Lower lobe of right lung (tissue), 2 donors: ENCODE results near the gene PNPLA1. TPM values are rescaled to one million over a fixed set of nuclear protein-coding genes. Genes with fewer than 3 reads are reported as not detected.
"Not testable (repeated sequence)": the region's sequence is repeated elsewhere in the genome, so short reads cannot be mapped to it uniquely, and the experiment has no call there.

Experiments used
- ATAC-seq, 2 donors: fragments of 200-7000 bp; cut with Tn5 transposase; one replicate each; pipeline ENCODE4 v1.9.1; 2020 to 2022; ENCODE audit warnings: mild to moderate bottlenecking in 2 of 2, moderate library complexity in 2 of 2
- DNase-seq: peaks from one replicate; pipeline ENCODE4 v3.0.0-alpha.2; 2020
- H3K27ac ChIP-seq: fragments of 200-600 bp; one replicate; pipeline ENCODE4 v1.8.0; 2022
- H3K27me3 ChIP-seq: fragments of 200-600 bp; one replicate; pipeline ENCODE4 v1.8.0; 2022; ENCODE audit warnings: low read depth
- H3K36me3 ChIP-seq: fragments of 200-600 bp; one replicate; pipeline ENCODE4 v1.8.0; 2022; ENCODE audit warnings: mild to moderate bottlenecking
- H3K4me1 ChIP-seq: fragments of 200-600 bp; one replicate; pipeline ENCODE4 v1.8.0; 2022
- H3K4me3 ChIP-seq: fragments of 200-600 bp; one replicate; pipeline ENCODE4 v1.8.0; 2022; ENCODE audit warnings: mild to moderate bottlenecking
- H3K9me3 ChIP-seq: fragments of 200-600 bp; one replicate; pipeline ENCODE4 v1.8.0; 2022
- intact Hi-C: fragments of 100-400 bp; cut with DNase I; formaldehyde crosslinking; loops from one replicate; pipeline ENCODE4 v1.11.0; 2022
- total RNA-seq: library from RNA; stranded (reverse); fragmentation: NEBNext Ultra II Directional; extraction: Animal tissue kit (Norgen Biotek cat#: 25700); gene quantifications from one replicate; pipeline ENCODE4 v1.2.1, GENCODE V29; 2021
- TF ChIP-seq, protein P1 (sequence below): fragments of 200-600 bp; IDR thresholded peaks from one replicate; pipeline ENCODE4 v1.8.0; 2022; ENCODE audit warnings: antibody characterized with exemption, mild to moderate bottlenecking
- donor health status: DM: no; HTN: yes; CAD: no; lungs with severe emphysema.

Gene PNPLA1
- total RNA-seq, 1 donor from 2014 or later, result 0.27 TPM

- no peak within 1 kb of the TSS for H3K4me3 ChIP-seq
- TF ChIP-seq, protein P1, sequence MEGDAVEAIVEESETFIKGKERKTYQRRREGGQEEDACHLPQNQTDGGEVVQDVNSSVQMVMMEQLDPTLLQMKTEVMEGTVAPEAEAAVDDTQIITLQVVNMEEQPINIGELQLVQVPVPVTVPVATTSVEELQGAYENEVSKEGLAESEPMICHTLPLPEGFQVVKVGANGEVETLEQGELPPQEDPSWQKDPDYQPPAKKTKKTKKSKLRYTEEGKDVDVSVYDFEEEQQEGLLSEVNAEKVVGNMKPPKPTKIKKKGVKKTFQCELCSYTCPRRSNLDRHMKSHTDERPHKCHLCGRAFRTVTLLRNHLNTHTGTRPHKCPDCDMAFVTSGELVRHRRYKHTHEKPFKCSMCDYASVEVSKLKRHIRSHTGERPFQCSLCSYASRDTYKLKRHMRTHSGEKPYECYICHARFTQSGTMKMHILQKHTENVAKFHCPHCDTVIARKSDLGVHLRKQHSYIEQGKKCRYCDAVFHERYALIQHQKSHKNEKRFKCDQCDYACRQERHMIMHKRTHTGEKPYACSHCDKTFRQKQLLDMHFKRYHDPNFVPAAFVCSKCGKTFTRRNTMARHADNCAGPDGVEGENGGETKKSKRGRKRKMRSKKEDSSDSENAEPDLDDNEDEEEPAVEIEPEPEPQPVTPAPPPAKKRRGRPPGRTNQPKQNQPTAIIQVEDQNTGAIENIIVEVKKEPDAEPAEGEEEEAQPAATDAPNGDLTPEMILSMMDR, result no peak
- H3K9me3 ChIP-seq, result no peaks in the 10 kb centered on the region
- no peak within 1 kb of the TSS for H3K27ac ChIP-seq
- H3K36me3 ChIP-seq, result no peaks in the 10 kb centered on the region
- intact Hi-C loops, result no loop called here
- H3K4me1 ChIP-seq, result peaks cover 16% of the 10 kb centered on the region
- DNase-seq, result no peak
- no peak for ATAC-seq
- peaks cover 16% of the 10 kb centered on the region for H3K27me3 ChIP-seq
These were observed 67.0 kb downstream of the PNPLA1 start, which contains the start of gene BNIP5 for GRCh38 chr6:36336779-36337241. TSS of gene BNIP5 (minus strand) at chr6:36336888. CDS start at chr6:36330690, 6,198 bp downstream.

DNA sequence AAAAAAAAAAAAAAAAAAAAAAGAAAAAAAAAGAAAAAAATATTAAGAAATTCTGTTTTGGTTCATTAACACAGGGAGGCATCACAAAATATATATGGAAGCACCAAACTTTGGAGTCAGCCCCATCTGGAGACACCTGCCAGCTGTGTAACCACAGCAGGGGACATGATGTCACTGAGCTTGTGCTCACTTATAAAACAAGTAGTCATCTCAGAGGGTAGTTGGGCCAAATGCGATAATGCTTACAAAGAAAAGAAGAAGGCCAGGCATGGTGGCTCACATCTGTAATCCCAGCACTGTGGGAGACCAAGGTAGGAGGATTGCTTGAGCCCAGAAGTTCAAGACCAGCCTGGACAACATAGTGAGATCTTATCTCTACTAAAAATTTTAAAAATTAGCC lies 68.0 kb downstream of the PNPLA1 start:
- no peak overlapping the region for H3K27ac ChIP-seq
- peaks cover 16% of the 10 kb centered on the region for H3K4me1 ChIP-seq
- ATAC-seq (no peak), DNase-seq (no peak)
- H3K36me3 ChIP-seq, result no peaks in the 10 kb centered on the region
- intact Hi-C loops, result no loop called here
- no peak overlapping the region for H3K4me3 ChIP-seq
- peaks cover 16% of the 10 kb centered on the region for H3K27me3 ChIP-seq
- no peaks in the 10 kb centered on the region for H3K9me3 ChIP-seq
- TF ChIP-seq, protein P1, result no peak

- H3K36me3 ChIP-seq, H3K9me3 ChIP-seq, H3K27ac ChIP-seq, intact Hi-C loops, ATAC-seq, H3K4me3 ChIP-seq, DNase-seq: not testable (repeated sequence)
- Histone ChIP-seq H3K27me3 (peaks cover 16% of the 10 kb centered on the region), H3K4me1 (peaks cover 16% of the 10 kb centered on the region)
These were observed 68.4 kb downstream of the PNPLA1 start for GRCh38 chr6:36338223-36338622.

DNA sequence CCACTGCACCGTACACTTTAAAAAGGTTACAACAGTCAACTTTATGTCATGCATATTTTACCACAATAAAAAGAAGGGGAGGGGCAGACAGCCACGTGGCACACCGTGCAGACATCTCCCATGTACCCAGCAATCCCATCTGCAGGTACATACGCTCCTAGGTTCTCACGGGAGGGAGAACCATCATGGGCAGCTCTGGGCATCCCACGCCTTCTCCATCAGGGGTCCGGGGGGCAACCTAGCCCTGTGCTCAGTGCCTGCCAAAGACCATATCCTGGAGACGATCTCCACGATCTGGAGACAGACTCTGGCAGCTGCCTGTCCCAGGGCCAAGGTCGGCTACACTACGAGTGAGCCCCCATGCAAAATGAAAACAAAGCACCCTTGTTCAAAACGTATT lies 69.3 kb downstream of the PNPLA1 start:
- Histone ChIP-seq H3K4me3 (no peak overlapping the region), H3K4me1 (peaks cover 16% of the 10 kb centered on the region), H3K27ac (no peak overlapping the region), H3K27me3 (peaks cover 8% of the 10 kb centered on the region), H3K36me3 (no peaks in the 10 kb centered on the region), H3K9me3 (no peaks in the 10 kb centered on the region)
- intact Hi-C loops, result no loop called here
- ATAC-seq (no peak), DNase-seq (no peak)
- TF ChIP-seq, protein P1, result no peak

DNA sequence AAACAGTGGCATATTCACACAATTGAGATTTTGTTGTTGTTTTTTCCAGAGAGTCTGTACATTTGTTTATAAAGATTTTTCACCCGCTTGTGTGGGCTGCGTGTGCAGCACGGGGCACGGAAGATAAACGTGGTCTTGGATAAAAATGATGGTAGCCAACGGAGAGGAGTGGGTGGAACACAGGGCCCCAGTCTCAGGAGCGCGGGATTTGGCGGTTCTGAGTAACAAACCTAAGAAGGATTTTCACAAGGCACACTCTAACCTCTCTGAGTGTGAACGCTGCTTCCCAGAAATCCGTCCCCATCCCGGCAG lies 70.4 kb downstream of the PNPLA1 start:
- Histone ChIP-seq H3K27me3 (peaks cover 3% of the 10 kb centered on the region), H3K36me3 (no peaks in the 10 kb centered on the region), H3K4me1 (peaks cover 16% of the 10 kb centered on the region), H3K9me3 (no peaks in the 10 kb centered on the region), H3K27ac (no peak overlapping the region), H3K4me3 (no peak overlapping the region)
- TF ChIP-seq, protein P1, result no peak
- ATAC-seq (no peak), DNase-seq (no peak)
- intact Hi-C loops, result no loop called here

- intact Hi-C loops, result no loop called here
- Histone ChIP-seq H3K36me3 (no peaks in the 10 kb centered on the region), H3K4me3 (peak overlapping the region; percentile 39), H3K27ac (no peak overlapping the region), H3K27me3 (peaks cover 3% of the 10 kb centered on the region), H3K9me3 (no peaks in the 10 kb centered on the region), H3K4me1 (peaks cover 16% of the 10 kb centered on the region)
- DNase-seq, result peak; percentile 86
- ATAC-seq, result peak; percentile 92
- TF ChIP-seq, protein P1, result peak; percentile 98
These were observed 71.0 kb downstream of the PNPLA1 start for GRCh38 chr6:36340618-36341454.
